H1 (cell line): ENCODE results near the gene CENPF. TPM values are rescaled to one million over a fixed set of nuclear protein-coding genes. Genes with fewer than 3 reads are reported as not detected.

Experiments
- CTCF ChIA-PET: fragments of 300-600 bp; sonication (Branson Sonifier 250); formaldehyde crosslinking; loops from one replicate; lab custom pipeline; 2021; ENCODE audit not compliant: partially characterized antibody; lab: Charles Lee
- POLR2A ChIA-PET: fragments of 300-600 bp; sonication (Branson Sonifier 250); formaldehyde crosslinking; loops from one replicate; lab custom pipeline; 2021; ENCODE audit warnings: inconsistent platforms; ENCODE audit not compliant: partially characterized antibody; lab: Charles Lee
- DNase-seq, 2 experiments: peaks; one replicate each; pipeline versions ENCODE4 v3.0.0 to v3.0.0-alpha.2; 2010 to 2022; ENCODE audit warnings: low spot score in 2 of 2, low read depth in 1 of 2, mixed read lengths in 1 of 2
- FAIRE-seq: peaks from 2 replicates; lab custom pipeline; 2011; peaks lifted over from hg19 to GRCh38; lab: Jason Lieb, UNC
- H2AFZ ChIP-seq: 2 replicates; pipeline ENCODE4 v1.8.1; 2012; ENCODE audit warnings: low read length, inconsistent platforms
- H2AK5ac ChIP-seq: 2 replicates; pipeline ENCODE4 v1.6.1; 2013; ENCODE audit warnings: low read depth, low read length
- H2BK120ac ChIP-seq: replicated peaks from 2 replicates; pipeline ENCODE3; 2013; ENCODE audit warnings: low read depth, low read length, inconsistent platforms
- H2BK12ac ChIP-seq: 2 replicates; pipeline ENCODE4 v1.6.1; 2013; ENCODE audit warnings: low read depth, low read length
- H2BK15ac ChIP-seq: 2 replicates; pipeline ENCODE4 v1.6.1; 2013; ENCODE audit warnings: low read length
- H2BK20ac ChIP-seq: 2 replicates; pipeline ENCODE4 v1.6.1; 2013; ENCODE audit warnings: low read length
- H2BK5ac ChIP-seq: 2 replicates; pipeline ENCODE4 v1.6.1; 2013; ENCODE audit warnings: low read depth, low read length
- H3K14ac ChIP-seq: 2 replicates; pipeline ENCODE4 v1.6.1; 2013; ENCODE audit warnings: inconsistent platforms; ENCODE audit not compliant: insufficient read length
- H3K18ac ChIP-seq: 2 replicates; pipeline ENCODE4 v1.6.1; 2013; ENCODE audit warnings: low read length; ENCODE audit errors: extremely low read depth
- H3K23ac ChIP-seq: 2 replicates; pipeline ENCODE4 v1.6.1; 2013; ENCODE audit warnings: inconsistent platforms; ENCODE audit not compliant: insufficient read length
- H3K23me2 ChIP-seq: 2 replicates; pipeline ENCODE4 v1.6.1; 2013; ENCODE audit warnings: low read depth, low read length
- H3K27ac ChIP-seq: 2 replicates; pipeline ENCODE4 v1.6.1; 2011; ENCODE audit warnings: low read depth, low read length, inconsistent platforms
- H3K27me3 ChIP-seq, 4 experiments: replicated peaks in 1 of 4; 1 replicate in 1 of 4; 2 replicates in 3 of 4; pipeline versions ENCODE4 v1.6.1 to v1.8.1; 2011 to 2013; ENCODE audit warnings: low read length in 3 of 4, mild to moderate bottlenecking in 3 of 4, inconsistent platforms in 2 of 4, mixed read lengths in 2 of 4, moderate library complexity in 1 of 4; ENCODE audit not compliant: control insufficient read depth in 3 of 4, insufficient read depth in 3 of 4; ENCODE audit errors: extremely low read depth in 1 of 4
- H3K36me3 ChIP-seq, 4 experiments: 2 replicates each; pipeline versions ENCODE4 v1.6.1 to v1.8.1; 2011 to 2013; ENCODE audit warnings: mild to moderate bottlenecking in 4 of 4, low read length in 3 of 4, moderate library complexity in 2 of 4, control low read depth in 1 of 4, inconsistent platforms in 1 of 4; ENCODE audit not compliant: insufficient read depth in 4 of 4, control insufficient read depth in 2 of 4
- H3K4ac ChIP-seq: replicated peaks from 2 replicates; pipeline ENCODE3; 2013; ENCODE audit warnings: low read length, low read depth, mixed read lengths, inconsistent platforms; ENCODE audit not compliant: insufficient read length
- H3K4me1 ChIP-seq, 4 experiments: replicated peaks in 1 of 4; 1 replicate in 1 of 4; 2 replicates in 3 of 4; pipeline versions ENCODE4 v1.6.1 to v1.8.1; 2011 to 2013; ENCODE audit warnings: low read length in 3 of 4, inconsistent platforms in 2 of 4, mixed read lengths in 1 of 4; ENCODE audit not compliant: insufficient read depth in 4 of 4, control insufficient read depth in 3 of 4
- H3K4me2 ChIP-seq, 2 experiments: 2 replicates each; pipeline versions ENCODE4 v1.6.1 to v1.8.1; 2011 to 2013; ENCODE audit warnings: low read depth in 2 of 2, low read length in 2 of 2, control low read depth in 1 of 2, inconsistent platforms in 1 of 2, mild to moderate bottlenecking in 1 of 2; ENCODE audit not compliant: insufficient read depth in 1 of 2
- H3K4me3 ChIP-seq, 4 experiments: fragments of 200-600, 300-600 bp in 1 of 4; sonication (generic), shearing (Covaris generic), sonication (Bioruptor Twin) in 1 of 4; 2 replicates each; pipeline versions ENCODE4 v1.5.1 to v1.8.1; 2011 to 2016; ENCODE audit warnings: low read length in 4 of 4, low read depth in 3 of 4, control low read depth in 2 of 4, inconsistent platforms in 2 of 4, mild to moderate bottlenecking in 2 of 4, mixed read lengths in 1 of 4, moderate library complexity in 1 of 4; ENCODE audit not compliant: insufficient read depth in 2 of 4; ENCODE audit errors: extremely low read depth in 1 of 4
- H3K56ac ChIP-seq: replicated peaks from 2 replicates; pipeline ENCODE3; 2013; ENCODE audit warnings: low read depth, mild to moderate bottlenecking, mixed read lengths, low read length, inconsistent platforms; ENCODE audit not compliant: insufficient read length
- H3K79me1 ChIP-seq: 2 replicates; pipeline ENCODE4 v1.6.1; 2013; ENCODE audit warnings: low read depth, low read length, control low read depth
- H3K79me2 ChIP-seq, 2 experiments: 2 replicates each; pipeline versions ENCODE4 v1.6.1 to v1.8.1; 2012 to 2013; ENCODE audit warnings: low read length in 2 of 2, mild to moderate bottlenecking in 2 of 2, inconsistent platforms in 1 of 2; ENCODE audit not compliant: insufficient read depth in 2 of 2, control insufficient read depth in 1 of 2
- H3K9ac ChIP-seq, 4 experiments: replicated peaks in 1 of 4; 1 replicate in 1 of 4; 2 replicates in 3 of 4; pipeline versions ENCODE4 v1.6.1 to v1.8.1; 2011 to 2013; ENCODE audit warnings: low read depth in 3 of 4, low read length in 3 of 4, control low read depth in 2 of 4, mild to moderate bottlenecking in 2 of 4, moderate library complexity in 2 of 4, inconsistent platforms in 1 of 4; ENCODE audit errors: extremely low read depth in 1 of 4
- H3K9me3 ChIP-seq, 2 experiments: 2 replicates each; pipeline versions ENCODE4 v1.6.1 to v1.8.1; 2012 to 2013; ENCODE audit warnings: mild to moderate bottlenecking in 2 of 2, moderate library complexity in 2 of 2, control low read depth in 1 of 2, inconsistent platforms in 1 of 2, low read depth in 1 of 2, low read length in 1 of 2, mixed read lengths in 1 of 2; ENCODE audit not compliant: insufficient read depth in 2 of 2
- H4K20me1 ChIP-seq, 2 experiments: replicated peaks in 1 of 2; 2 replicates each; pipeline versions ENCODE3 to v1.8.1; 2011 to 2013; ENCODE audit warnings: inconsistent platforms in 2 of 2, low read length in 2 of 2, mild to moderate bottlenecking in 1 of 2; ENCODE audit not compliant: insufficient read depth in 2 of 2, control insufficient read depth in 1 of 2
- H4K5ac ChIP-seq: 2 replicates; pipeline ENCODE4 v1.6.1; 2013; ENCODE audit warnings: low read length, low read depth, mixed read lengths, inconsistent platforms; ENCODE audit not compliant: insufficient read length
- H4K8ac ChIP-seq: 2 replicates; pipeline ENCODE4 v1.8.0; 2013; ENCODE audit warnings: mild to moderate bottlenecking, moderate library complexity, low read length, inconsistent platforms; ENCODE audit not compliant: insufficient read depth; ENCODE audit errors: extremely low read depth
- H4K91ac ChIP-seq: replicated peaks from 2 replicates; pipeline ENCODE3; 2013; ENCODE audit warnings: low read length, mixed read lengths, inconsistent platforms; ENCODE audit not compliant: insufficient read length
- ATF2 ChIP-seq: IDR thresholded peaks from 2 replicates; pipeline ENCODE4 v1.6.1; 2012; ENCODE audit warnings: low read length, inconsistent platforms
- POLR2A ChIP-seq, 2 experiments: IDR thresholded peaks; 1 replicate in 1 of 2; 2 replicates in 1 of 2; pipeline ENCODE4 v1.6.1; 2011; ENCODE audit warnings: low read depth in 2 of 2, low read length in 2 of 2, mild to moderate bottlenecking in 2 of 2; ENCODE audit errors: control extremely low read depth in 1 of 2
- SAP30 ChIP-seq: fragments of 300-600 bp; sonication (generic); IDR thresholded peaks from 2 replicates; pipeline ENCODE4 v1.7.1; 2012; ENCODE audit warnings: low read length, moderate library complexity, mild to moderate bottlenecking, inconsistent platforms; ENCODE audit not compliant: insufficient read depth, insufficient replicate concordance
- YY1 ChIP-seq: IDR thresholded peaks from 2 replicates; pipeline ENCODE4 v1.6.1; 2011; ENCODE audit warnings: low read depth, mild to moderate bottlenecking, low read length
- polyA plus RNA-seq, 7 experiments: library from polyadenylated mRNA; depleted of rRNA in 3 of 7; stranded (reverse) in 5 of 7; unstranded in 2 of 7; fragments of >200 nt in 5 of 7; fragments of 200-250 nt in 2 of 7; gene quantifications; 1 replicate in 5 of 7; 2 replicates in 1 of 7; 4 replicates in 1 of 7; pipeline versions ENCODE4 v1.2.1 to v1.2.3, GENCODE V29; 2011 to 2013; ENCODE audit warnings: missing spikeins in 2 of 7, mixed read lengths in 2 of 7
- total RNA-seq: library from RNA; stranded (reverse); fragmentation: NEBNext Ultra II Directional; extraction: Animal tissue kit (Norgen Biotek cat#: 25700); gene quantifications from 2 replicates; pipeline ENCODE4 v1.2.1, GENCODE V29; 2021

Gene CENPF
- total and polyA plus RNA-seq, 2 of the 8 experiments (the other 6 are each of a cell fraction or from before 2014, with no cell fraction given) = 13.7 to 170 TPM

DNA sequence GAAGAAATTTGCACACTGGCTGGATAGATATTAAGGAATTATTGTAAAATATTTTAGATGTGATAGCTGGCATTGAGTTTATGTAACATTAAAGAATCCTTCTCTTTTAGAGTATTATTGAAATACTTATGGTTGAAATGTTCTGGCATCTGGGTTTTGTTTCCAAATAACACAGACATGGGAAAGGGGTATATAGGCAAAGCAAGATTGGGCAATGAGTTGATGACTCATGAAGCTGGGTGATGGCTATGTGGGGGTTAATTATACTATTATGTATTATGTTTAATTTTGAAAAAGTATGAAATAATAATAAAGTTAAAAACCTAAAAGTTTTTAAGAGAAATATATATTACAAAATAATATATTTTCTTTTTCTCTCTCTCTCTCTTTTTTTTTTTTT lies 39.1 kb upstream of the CENPF start:
- TF ChIP-seq ATF2 (no peak), POLR2A (IDR thresholded peaks at IDR 0.05; ENCODE audit: control extremely low read depth in 1 of 2, low read depth in 2 of 2, low read length in 2 of 2) (no peak), SAP30 (no peak), YY1 (no peak)
- TF ChIP-seq, all 59 proteins: peak for 0
- H3K27ac ChIP-seq = no peak overlapping the region
- H3K27me3 ChIP-seq = no peaks in the 10 kb centered on the region
- H3K18ac ChIP-seq = no peak overlapping the region
- H3K4me2 ChIP-seq = no peak overlapping the region
- no peaks in the 10 kb centered on the region for H3K23me2 ChIP-seq
- H3K79me2 ChIP-seq = no peaks in the 10 kb centered on the region
- no peaks in the 10 kb centered on the region for H4K20me1 ChIP-seq
- no peak overlapping the region for H3K9ac ChIP-seq
- POLR2A ChIA-PET = interaction anchor here (10.3 kb wide), 1 partner anchor 12 kb away, joined by 70 read pairs; the partner anchor contains the start of gene PTPN14
- no peak overlapping the region for H2BK12ac ChIP-seq
- no peak overlapping the region for H2AK5ac ChIP-seq
- no peak overlapping the region for H2BK15ac ChIP-seq
- CTCF ChIA-PET = interaction anchor here (3.0 kb wide), 1 partner anchor 231 kb away, joined by 17 read pairs; no protein-coding TSS in a partner anchor
- no peak overlapping the region for H3K56ac ChIP-seq
- no peak overlapping the region for H2BK20ac ChIP-seq
- H3K23ac ChIP-seq = no peak overlapping the region
- no peak overlapping the region for H3K14ac ChIP-seq
- H3K4me1 ChIP-seq = no peaks in the 10 kb centered on the region
- H4K8ac ChIP-seq = no peak overlapping the region
- no peak overlapping the region for H2BK120ac ChIP-seq
- DNase-seq = no peak
- H3K9me3 ChIP-seq = 0 out of 4 replicates have a peak, but pooled peaks cover 0 to 2% of the 10 kb centered on the region in 2 experiments
- H3K79me1 ChIP-seq = no peaks in the 10 kb centered on the region
- FAIRE-seq = no peak
- H4K5ac ChIP-seq = no peak overlapping the region
- no peak overlapping the region for H4K91ac ChIP-seq
- no peaks in the 10 kb centered on the region for H3K36me3 ChIP-seq
- H2BK5ac ChIP-seq = no peak overlapping the region
- no peak overlapping the region for H3K4me3 ChIP-seq
- H3K4ac ChIP-seq = no peak overlapping the region
- H2AFZ ChIP-seq = no peak overlapping the region
